GM13976 (cell line): ENCODE results near the gene TCF7L1.
"Not testable (repeated sequence)": the region's sequence is repeated elsewhere in the genome, so short reads cannot be mapped to it uniquely, and the experiment has no call there.

Experiments
- DNase-seq: peaks from one replicate; pipeline ENCODE4 v3.0.0; 2012; ENCODE audit warnings: low spot score
- in situ Hi-C: fragments of 300-500 bp; cut with MboI; formaldehyde crosslinking; loops from one replicate; pipeline ENCODE4 v1.12.0; 2022; ENCODE audit warnings: low sequenced_read_pairs, mixed read lengths, inconsistent platforms; ENCODE audit not compliant: unreplicated experiment
- TF ChIP-seq, protein P1 (sequence below): IDR thresholded peaks from 2 replicates; pipeline ENCODE4 v1.5.1; 2012; ENCODE audit warnings: borderline replicate concordance, mild to moderate bottlenecking; ENCODE audit not compliant: insufficient read depth; ENCODE audit errors: extremely low read depth, missing control alignments, control extremely low read depth

TCF7L1 gene

DNA sequence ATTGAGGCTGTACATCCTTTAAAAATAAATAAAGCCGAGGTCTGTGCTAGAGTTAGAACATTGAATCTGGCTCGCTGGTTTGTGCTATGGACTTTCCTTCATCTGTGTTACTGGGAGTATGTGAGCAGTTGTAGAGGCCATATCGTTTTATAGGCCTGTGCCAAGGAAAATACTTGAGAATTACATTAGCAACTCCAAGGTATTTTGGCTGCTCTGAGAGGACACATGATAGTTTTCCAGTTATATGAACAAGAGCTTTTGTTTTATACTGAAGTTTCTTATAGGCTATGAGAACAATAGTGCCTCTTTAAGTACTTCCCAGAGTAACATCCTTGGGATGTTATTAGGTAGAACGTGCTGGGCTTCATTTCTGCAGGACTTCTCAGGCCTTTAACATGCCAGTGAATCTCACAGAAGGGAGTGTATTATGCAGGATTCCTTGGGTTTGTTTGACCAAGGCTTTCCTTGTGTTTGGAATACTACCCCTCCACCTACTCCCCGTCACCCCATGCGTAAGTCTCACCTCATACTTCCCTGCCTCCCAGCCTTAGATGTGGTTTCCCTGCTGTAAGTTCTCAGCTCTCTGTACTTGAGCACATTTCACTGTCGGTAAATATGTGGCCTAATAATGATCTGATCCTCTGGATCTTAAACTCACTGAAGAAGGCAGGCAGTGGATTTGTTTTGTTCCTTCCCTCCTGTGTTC, 21.0 kb downstream of the TCF7L1 start:
- TF ChIP-seq, protein P1, sequence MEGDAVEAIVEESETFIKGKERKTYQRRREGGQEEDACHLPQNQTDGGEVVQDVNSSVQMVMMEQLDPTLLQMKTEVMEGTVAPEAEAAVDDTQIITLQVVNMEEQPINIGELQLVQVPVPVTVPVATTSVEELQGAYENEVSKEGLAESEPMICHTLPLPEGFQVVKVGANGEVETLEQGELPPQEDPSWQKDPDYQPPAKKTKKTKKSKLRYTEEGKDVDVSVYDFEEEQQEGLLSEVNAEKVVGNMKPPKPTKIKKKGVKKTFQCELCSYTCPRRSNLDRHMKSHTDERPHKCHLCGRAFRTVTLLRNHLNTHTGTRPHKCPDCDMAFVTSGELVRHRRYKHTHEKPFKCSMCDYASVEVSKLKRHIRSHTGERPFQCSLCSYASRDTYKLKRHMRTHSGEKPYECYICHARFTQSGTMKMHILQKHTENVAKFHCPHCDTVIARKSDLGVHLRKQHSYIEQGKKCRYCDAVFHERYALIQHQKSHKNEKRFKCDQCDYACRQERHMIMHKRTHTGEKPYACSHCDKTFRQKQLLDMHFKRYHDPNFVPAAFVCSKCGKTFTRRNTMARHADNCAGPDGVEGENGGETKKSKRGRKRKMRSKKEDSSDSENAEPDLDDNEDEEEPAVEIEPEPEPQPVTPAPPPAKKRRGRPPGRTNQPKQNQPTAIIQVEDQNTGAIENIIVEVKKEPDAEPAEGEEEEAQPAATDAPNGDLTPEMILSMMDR: no peak
- no peak for DNase-seq
- in situ Hi-C loops: no loop called here

DNA sequence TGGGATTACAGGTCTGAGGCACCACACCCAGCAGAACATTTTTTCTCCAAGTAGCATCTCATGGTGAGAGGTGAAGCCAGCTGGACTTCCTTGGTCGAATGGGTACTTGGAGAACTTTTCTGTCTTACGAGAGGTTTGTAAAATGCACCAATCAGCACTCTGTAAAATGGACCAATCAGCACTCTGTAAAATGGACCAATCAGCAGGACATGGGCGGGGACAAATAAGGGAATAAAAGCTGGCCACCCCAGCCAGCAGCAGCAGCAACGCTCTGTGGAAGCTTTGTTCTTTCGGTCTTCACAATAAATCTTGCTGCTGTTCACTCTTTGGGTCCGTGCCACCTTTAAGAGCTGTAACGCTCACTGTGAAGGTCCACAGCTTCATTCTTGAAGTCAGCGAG, 21.9 kb downstream of the TCF7L1 start:
- in situ Hi-C loops, DNase-seq: not testable (repeated sequence)

DNA sequence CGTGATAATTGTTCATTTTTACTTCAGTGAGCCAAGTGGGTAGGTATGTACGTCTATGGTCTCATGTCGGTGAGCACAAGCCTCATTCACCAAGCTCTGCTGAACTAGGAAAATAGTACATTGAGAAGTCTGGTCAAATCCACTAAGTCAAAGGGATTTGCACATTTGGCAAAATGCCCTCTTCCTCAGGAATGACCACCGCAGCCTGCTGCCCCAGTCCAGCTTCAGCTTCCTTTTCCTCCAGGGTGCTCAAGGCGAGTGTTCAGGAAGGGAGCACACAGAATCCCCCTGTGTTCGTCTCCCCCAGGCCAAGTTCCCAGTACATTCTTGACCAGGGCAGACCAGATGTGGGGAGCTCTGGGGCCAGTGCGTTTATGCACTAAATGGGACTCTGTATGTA, 23.0 kb downstream of the TCF7L1 start:
- no peak for DNase-seq
- TF ChIP-seq, protein P1: no peak
- in situ Hi-C loops: no loop called here

DNA sequence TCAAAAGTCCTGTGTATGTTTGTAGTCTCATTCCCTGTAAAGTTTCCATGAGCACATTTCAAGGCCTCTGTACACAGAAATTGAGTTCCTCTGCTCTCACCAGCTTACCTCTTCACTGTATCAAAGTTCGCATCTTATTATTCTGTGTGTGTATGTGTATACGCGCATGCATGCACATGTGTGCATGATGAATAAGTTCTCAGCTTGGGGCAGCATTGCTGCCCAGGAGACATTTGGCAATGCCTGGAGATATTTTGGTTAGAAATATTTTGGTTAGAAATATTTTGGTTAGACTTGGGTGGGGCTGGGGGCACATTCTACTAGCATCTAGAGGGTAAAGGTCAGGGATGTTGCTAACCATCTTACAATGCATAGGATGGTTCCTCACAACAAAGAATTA, 23.4 kb downstream of the TCF7L1 start:
- no peak for DNase-seq
- in situ Hi-C loops: no loop called here
- TF ChIP-seq, protein P1: no peak

DNA sequence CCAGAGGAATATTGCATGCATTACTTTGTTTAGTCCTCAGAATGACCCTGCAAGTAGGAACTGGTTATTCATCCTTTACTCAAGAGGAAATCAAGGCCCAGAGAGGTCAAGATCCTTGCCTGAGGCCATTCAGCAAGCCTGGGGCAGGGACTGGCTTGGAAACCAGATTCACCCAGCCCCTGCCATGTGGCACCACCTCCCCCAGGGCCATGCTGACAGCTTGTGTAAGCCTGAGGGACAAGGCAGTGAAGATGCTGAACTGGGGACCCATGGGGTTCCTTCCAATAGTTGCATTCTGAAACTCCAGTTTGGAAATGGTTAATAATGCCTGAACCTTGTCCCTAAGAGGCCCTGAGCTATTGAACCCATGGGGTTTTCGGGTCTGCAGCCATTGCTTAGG, 24.2 kb downstream of the TCF7L1 start:
- TF ChIP-seq, protein P1: no peak
- no peak for DNase-seq
- in situ Hi-C loops: no loop called here

DNA sequence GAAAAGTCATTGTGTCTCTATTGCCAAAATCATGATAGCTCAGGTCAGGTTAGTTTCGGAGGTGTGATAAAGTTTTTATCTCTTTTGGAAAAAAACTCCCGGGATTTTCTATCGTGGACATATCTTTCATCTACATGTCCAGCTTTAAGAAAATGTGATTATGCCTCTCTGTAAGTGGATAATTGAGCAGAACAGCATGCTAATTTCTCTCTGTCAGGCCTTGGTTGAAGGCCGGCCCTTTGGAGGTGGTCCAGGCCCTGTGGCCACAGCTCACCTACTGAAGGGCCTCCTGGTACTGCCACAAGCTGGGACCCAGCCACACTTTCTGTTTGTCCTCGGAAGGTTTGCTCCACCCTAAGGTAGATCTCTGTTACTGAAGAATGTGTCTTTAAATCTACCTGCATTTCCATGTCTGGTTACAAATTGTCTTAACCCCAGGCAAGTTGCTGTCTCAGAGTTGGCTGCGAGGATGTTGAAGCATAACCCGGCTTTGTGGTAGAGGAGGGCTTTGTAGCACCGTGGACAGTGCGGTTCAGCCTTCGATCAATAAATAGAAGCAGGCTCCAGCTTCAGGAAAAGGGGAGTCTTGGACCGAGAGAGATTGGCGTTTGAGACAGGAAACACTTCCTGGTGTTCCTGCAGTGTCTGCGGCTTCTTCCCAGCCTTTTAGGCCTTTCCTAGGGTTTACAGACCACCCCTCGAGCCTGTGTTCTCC, 25.5 kb downstream of the TCF7L1 start:
- no peak for DNase-seq
- TF ChIP-seq, protein P1: no peak
- in situ Hi-C loops: no loop called here

DNA sequence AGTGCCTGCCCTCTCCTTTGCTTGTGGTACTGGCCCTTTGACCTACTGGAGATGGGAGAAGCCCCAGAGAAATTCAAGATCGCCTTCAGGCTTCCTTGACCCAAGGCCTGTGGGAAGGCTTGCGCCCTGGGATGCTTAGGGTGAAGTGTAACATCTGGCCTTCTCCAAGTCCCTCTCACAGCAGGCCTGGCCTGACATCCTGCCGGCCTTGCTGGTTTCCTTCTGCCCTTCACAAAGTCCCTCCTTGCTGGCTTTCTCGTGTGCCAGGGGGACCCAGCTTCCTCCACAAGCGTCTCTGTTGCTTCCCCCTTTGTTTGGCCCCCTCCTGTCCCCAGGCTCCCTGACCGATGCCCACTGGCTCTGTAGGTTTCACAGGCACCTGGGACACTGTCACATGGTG, 26.4 kb downstream of the TCF7L1 start:
- TF ChIP-seq, protein P1: no peak
- no peak for DNase-seq
- in situ Hi-C loops: no loop called here
